ENCODE results near the gene CDK2AP2. TPM values are rescaled to one million over a fixed set of nuclear protein-coding genes. Genes with fewer than 3 reads are reported as not detected.

The CDK2AP2 gene
- total RNA-seq, 1 donor from 2014 or later, result 84.2 TPM

GRCh38 chr11:67504005-67504949 lies 3.7 kb downstream of the CDK2AP2 start:
- ATAC-seq (no peak), DNase-seq (no peak)
- H3K27ac ChIP-seq, result peak overlapping the region; percentile 98
- H3K4me3 ChIP-seq, result peak overlapping the region; percentile 87
- H3K9me3 ChIP-seq, result no peaks in the 10 kb centered on the region
- intact Hi-C loops (cut with DNase I), result loop anchor here (10.0 kb wide), 1 partner anchor 99 kb away; the partner anchor contains the start of genes PPP1CA and TBC1D10C
- H3K4me1 ChIP-seq, result peaks cover 35% of the 10 kb centered on the region
- H3K27me3 ChIP-seq, result no peaks in the 10 kb centered on the region
- H3K36me3 ChIP-seq, result peaks cover 7% of the 10 kb centered on the region
- no peak for TF ChIP-seq CTCF (IDR thresholded peaks at IDR 0.05)

GRCh38 chr11:67503119-67504004 lies 4.6 kb downstream of the CDK2AP2 start:
- ATAC-seq (no peak), DNase-seq (no peak)
- no peaks in the 10 kb centered on the region for H3K27me3 ChIP-seq
- intact Hi-C loops (cut with DNase I), result loop anchor here (10.0 kb wide), 1 partner anchor 99 kb away; the partner anchor contains the start of genes PPP1CA and TBC1D10C
- no peak overlapping the region for H3K27ac ChIP-seq
- H3K36me3 ChIP-seq, result peaks cover 7% of the 10 kb centered on the region
- peak overlapping the region; percentile 87 for H3K4me3 ChIP-seq
- peaks cover 29% of the 10 kb centered on the region for H3K4me1 ChIP-seq
- no peak for TF ChIP-seq CTCF (IDR thresholded peaks at IDR 0.05)
- no peaks in the 10 kb centered on the region for H3K9me3 ChIP-seq

- Histone ChIP-seq H3K4me3 (no peak overlapping the region), H3K27me3 (no peaks in the 10 kb centered on the region), H3K9me3 (no peaks in the 10 kb centered on the region), H3K27ac (no peak overlapping the region), H3K4me1 (peaks cover 29% of the 10 kb centered on the region), H3K36me3 (peaks cover 9% of the 10 kb centered on the region)
- intact Hi-C loops (cut with DNase I), result loop anchor here (10.0 kb wide), 1 partner anchor 98 kb away; the partner anchor contains the start of genes PPP1CA and TBC1D10C
- no peak for TF ChIP-seq CTCF (IDR thresholded peaks at IDR 0.05)
- DNase-seq, result no peak
- ATAC-seq, result no peak
Observed at GRCh38 chr11:67502328-67502979, 5.5 kb downstream of the CDK2AP2 start.

GRCh38 chr11:67501854-67502253 lies 6.1 kb downstream of the CDK2AP2 start:
- peaks cover 9% of the 10 kb centered on the region for H3K36me3 ChIP-seq
- H3K27ac ChIP-seq, result no peak overlapping the region
- H3K4me3 ChIP-seq, result no peak overlapping the region
- DNase-seq (no peak), ATAC-seq (no peak)
- H3K4me1 ChIP-seq, result peaks cover 23% of the 10 kb centered on the region
- intact Hi-C loops (cut with DNase I), result loop anchor here (10.0 kb wide), 1 partner anchor 97 kb away; the partner anchor contains the start of genes PPP1CA and TBC1D10C
- TF ChIP-seq CTCF (IDR thresholded peaks at IDR 0.05), result no peak
- H3K9me3 ChIP-seq, result no peaks in the 10 kb centered on the region
- H3K27me3 ChIP-seq, result no peaks in the 10 kb centered on the region

Data from upper lobe of right lung (tissue), 1 donor.